ENCODE results near the gene LRP1-AS.

The LRP1-AS gene

GRCh38 chr12:57099766-57100165, 47.7 kb downstream of the LRP1-AS start:
- TF ChIP-seq CSDC2 (CRISPR knock-in tag; IDR thresholded peaks at IDR 0.05) (no peak), ZNF565 (CRISPR knock-in tag; conservative IDR thresholded peaks at IDR 0.05; ENCODE audit: low read depth) (no peak), ZNF70 (CRISPR knock-in tag; IDR thresholded peaks at IDR 0.05) (no peak), ISL1 (CRISPR knock-in tag; IDR thresholded peaks at IDR 0.05) (no peak), SNAI2 (CRISPR knock-in tag; IDR thresholded peaks at IDR 0.05) (no peak), OSR1 (CRISPR knock-in tag; IDR thresholded peaks at IDR 0.05) (no peak), ZFP30 (CRISPR knock-in tag; IDR thresholded peaks at IDR 0.05) (no peak)
- TF ChIP-seq, protein P1, sequence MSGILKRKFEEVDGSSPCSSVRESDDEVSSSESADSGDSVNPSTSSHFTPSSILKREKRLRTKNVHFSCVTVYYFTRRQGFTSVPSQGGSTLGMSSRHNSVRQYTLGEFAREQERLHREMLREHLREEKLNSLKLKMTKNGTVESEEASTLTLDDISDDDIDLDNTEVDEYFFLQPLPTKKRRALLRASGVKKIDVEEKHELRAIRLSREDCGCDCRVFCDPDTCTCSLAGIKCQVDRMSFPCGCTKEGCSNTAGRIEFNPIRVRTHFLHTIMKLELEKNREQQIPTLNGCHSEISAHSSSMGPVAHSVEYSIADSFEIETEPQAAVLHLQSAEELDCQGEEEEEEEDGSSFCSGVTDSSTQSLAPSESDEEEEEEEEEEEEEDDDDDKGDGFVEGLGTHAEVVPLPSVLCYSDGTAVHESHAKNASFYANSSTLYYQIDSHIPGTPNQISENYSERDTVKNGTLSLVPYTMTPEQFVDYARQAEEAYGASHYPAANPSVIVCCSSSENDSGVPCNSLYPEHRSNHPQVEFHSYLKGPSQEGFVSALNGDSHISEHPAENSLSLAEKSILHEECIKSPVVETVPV (CRISPR knock-in tag; IDR thresholded peaks at IDR 0.05), result no peak
- ATAC-seq, result no peak

DNA sequence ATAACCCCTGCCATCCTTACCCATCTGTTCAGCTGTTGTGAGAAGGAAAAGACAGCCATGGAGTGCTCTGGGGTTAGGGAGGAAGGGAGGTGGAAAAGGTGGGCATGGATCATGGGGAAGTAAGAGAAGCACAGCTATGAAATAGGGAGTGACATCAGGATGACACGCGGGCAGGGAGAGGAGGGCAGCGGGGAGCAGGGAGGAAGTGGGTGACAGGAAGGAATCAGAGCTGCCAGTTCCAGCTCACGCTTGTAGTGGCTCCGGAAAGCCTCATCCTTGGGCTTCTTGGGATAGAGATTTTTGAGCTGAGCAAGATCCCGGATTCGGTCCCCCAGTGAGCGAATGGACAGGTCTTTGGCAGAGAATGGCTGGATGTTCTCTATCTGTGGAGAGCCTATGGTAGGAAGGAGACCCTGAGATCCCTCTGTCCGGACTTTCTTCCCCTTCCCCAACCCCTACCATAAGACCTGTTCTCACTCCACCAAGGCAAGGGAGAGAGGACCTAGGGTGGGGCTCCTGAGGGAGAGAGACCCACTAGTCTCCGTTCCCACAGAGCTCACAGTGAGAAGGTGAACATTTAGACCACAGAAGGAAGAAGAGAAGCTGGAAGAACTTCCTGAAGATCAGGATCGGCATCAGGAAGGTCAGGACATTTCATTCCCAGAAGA, 48.2 kb downstream of the LRP1-AS start:
- TF ChIP-seq ZNF565 (CRISPR knock-in tag; conservative IDR thresholded peaks at IDR 0.05; ENCODE audit: low read depth), result no peak
- TF ChIP-seq ARNTL (CRISPR knock-in tag; IDR thresholded peaks at IDR 0.05; ENCODE audit: borderline replicate concordance, low read depth), result no peak
- no peak for TF ChIP-seq BACH2 (CRISPR knock-in tag; IDR thresholded peaks at IDR 0.05; ENCODE audit: borderline replicate concordance)
- no peak for TF ChIP-seq ESRRG (CRISPR knock-in tag; IDR thresholded peaks at IDR 0.05)
- TF ChIP-seq PATZ1 (CRISPR knock-in tag; IDR thresholded peaks at IDR 0.05; ENCODE audit: borderline replicate concordance), result no peak
- TF ChIP-seq OSR1 (CRISPR knock-in tag; IDR thresholded peaks at IDR 0.05), result no peak
- TF ChIP-seq, protein P1 (CRISPR knock-in tag; IDR thresholded peaks at IDR 0.05), result no peak
- TF ChIP-seq TSHZ2 (CRISPR knock-in tag; IDR thresholded peaks at IDR 0.05), result no peak
- no peak for TF ChIP-seq ZNF8 (CRISPR knock-in tag; IDR thresholded peaks at IDR 0.05)
- TF ChIP-seq, protein P2, sequence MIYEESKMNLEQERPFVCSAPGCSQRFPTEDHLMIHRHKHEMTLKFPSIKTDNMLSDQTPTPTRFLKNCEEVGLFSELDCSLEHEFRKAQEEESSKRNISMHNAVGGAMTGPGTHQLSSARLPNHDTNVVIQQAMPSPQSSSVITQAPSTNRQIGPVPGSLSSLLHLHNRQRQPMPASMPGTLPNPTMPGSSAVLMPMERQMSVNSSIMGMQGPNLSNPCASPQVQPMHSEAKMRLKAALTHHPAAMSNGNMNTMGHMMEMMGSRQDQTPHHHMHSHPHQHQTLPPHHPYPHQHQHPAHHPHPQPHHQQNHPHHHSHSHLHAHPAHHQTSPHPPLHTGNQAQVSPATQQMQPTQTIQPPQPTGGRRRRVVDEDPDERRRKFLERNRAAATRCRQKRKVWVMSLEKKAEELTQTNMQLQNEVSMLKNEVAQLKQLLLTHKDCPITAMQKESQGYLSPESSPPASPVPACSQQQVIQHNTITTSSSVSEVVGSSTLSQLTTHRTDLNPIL (CRISPR knock-in tag; IDR thresholded peaks at IDR 0.05; ENCODE audit: low read depth), result no peak
- TF ChIP-seq GLIS3 (CRISPR knock-in tag; IDR thresholded peaks at IDR 0.05), result no peak
- TF ChIP-seq TOX (CRISPR knock-in tag; IDR thresholded peaks at IDR 0.05; ENCODE audit: borderline replicate concordance), result no peak
- no peak for TF ChIP-seq CSDC2 (CRISPR knock-in tag; IDR thresholded peaks at IDR 0.05)
- TF ChIP-seq ZFP30 (CRISPR knock-in tag; IDR thresholded peaks at IDR 0.05), result no peak
- ATAC-seq, result no peak

GRCh38 chr12:57098546-57098945, 48.9 kb downstream of the LRP1-AS start:
- ATAC-seq, result no peak
- TF ChIP-seq TOX (CRISPR knock-in tag; IDR thresholded peaks at IDR 0.05; ENCODE audit: borderline replicate concordance), result no peak
- TF ChIP-seq GLIS3 (CRISPR knock-in tag; IDR thresholded peaks at IDR 0.05), result no peak
- no peak for TF ChIP-seq ARNTL (CRISPR knock-in tag; IDR thresholded peaks at IDR 0.05; ENCODE audit: borderline replicate concordance, low read depth)
- no peak for TF ChIP-seq TSHZ2 (CRISPR knock-in tag; IDR thresholded peaks at IDR 0.05)

Data from SK-N-SH treated with all-trans-retinoic acid at 6 μM for 48 hours (cell line).